Measurements from ENCODE around the gene EXOG. TPM values are rescaled to one million over a fixed set of nuclear protein-coding genes. Genes with fewer than 3 reads are reported as not detected.

EXOG gene
- total RNA-seq, 1 donor from 2014 or later: 11.2 TPM

- Histone ChIP-seq H3K4me3 (no peak overlapping the region), H3K27me3 (no peaks in the 10 kb centered on the region), H3K9me3 (no peaks in the 10 kb centered on the region), H3K36me3 (no peaks in the 10 kb centered on the region), H3K27ac (no peak overlapping the region), H3K4me1 (no peaks in the 10 kb centered on the region)
- intact Hi-C loops (cut with DNase I): no loop called here
- no peak for TF ChIP-seq CTCF (IDR thresholded peaks at IDR 0.05)
- DNase-seq (ENCODE audit: low spot score in 2 of 2): no peak
Observed at GRCh38 chr3:38545550-38545949, 49.4 kb downstream of the EXOG start.

DNA sequence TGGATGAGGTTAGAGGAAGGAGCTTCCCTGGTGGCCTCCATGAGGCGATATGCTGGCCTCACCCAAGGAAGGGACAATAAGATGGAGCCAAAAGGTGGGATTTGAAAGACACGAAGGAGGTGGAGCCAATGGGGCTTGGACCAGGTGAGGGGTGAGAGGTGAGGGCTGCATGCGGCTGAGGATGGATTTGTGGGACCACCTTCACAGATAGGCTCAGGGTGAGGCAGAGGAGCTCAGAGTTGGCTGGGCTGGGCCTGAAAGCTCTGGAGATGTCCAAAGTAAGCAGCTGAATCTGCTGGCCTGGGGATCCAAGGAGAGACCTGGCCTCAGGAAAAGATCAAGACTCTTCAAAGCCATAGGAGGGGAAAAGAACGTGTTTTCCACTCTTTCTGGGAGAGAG is 49.8 kb downstream of the EXOG start:
- no peaks in the 10 kb centered on the region for H3K27me3 ChIP-seq
- no peak for TF ChIP-seq CTCF (IDR thresholded peaks at IDR 0.05)
- intact Hi-C loops (cut with DNase I): no loop called here
- H3K4me3 ChIP-seq: no peak overlapping the region
- H3K4me1 ChIP-seq: no peaks in the 10 kb centered on the region
- DNase-seq (ENCODE audit: low spot score in 2 of 2): peak in 1 of 2 donors; percentile 41
- H3K36me3 ChIP-seq: no peaks in the 10 kb centered on the region
- H3K9me3 ChIP-seq: no peaks in the 10 kb centered on the region
- no peak overlapping the region for H3K27ac ChIP-seq

DNA sequence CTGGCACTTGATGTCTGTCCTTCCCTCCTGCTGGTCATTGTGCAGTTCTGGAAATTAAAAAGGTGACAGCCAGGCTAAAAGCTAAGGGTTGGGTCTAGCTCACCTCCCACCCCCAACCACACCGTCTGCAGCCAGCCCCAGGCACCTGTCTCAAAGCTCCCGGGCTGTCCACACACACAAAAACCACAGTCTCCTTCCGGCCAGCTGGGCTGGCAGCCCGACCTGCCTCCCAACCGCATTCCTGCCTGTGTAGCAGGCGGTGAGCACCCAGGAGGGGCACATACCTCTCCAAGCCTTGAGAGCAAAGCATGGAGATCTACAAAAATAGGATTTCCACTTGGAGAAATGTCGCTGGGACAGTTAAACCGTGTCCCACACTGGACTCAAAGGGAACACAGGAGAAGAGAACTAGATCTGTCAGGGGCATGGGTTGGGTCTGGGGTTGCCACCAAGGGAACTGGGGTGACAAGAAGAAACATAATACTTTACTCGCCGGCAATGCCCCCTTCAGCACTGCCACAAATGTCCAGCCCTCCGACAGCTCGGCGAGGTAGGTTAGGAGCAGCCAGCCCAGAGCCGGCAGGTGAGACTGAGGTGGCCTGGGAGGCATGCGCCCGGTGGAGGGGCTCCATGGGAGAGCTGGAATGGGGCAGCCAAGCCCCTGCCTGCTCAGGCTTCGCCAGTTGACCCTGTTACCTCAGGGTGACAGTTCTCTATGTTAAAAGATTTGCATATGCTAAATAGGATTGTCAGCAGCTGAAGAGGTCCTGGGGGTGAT is 52.2 kb downstream of the EXOG start:
- Histone ChIP-seq H3K27ac (no peak overlapping the region), H3K4me1 (no peaks in the 10 kb centered on the region), H3K4me3 (no peak overlapping the region), H3K27me3 (no peaks in the 10 kb centered on the region), H3K9me3 (no peaks in the 10 kb centered on the region), H3K36me3 (no peaks in the 10 kb centered on the region)
- DNase-seq (ENCODE audit: low spot score in 2 of 2): no peak
- intact Hi-C loops (cut with DNase I): no loop called here
- no peak for TF ChIP-seq CTCF (IDR thresholded peaks at IDR 0.05)

DNA sequence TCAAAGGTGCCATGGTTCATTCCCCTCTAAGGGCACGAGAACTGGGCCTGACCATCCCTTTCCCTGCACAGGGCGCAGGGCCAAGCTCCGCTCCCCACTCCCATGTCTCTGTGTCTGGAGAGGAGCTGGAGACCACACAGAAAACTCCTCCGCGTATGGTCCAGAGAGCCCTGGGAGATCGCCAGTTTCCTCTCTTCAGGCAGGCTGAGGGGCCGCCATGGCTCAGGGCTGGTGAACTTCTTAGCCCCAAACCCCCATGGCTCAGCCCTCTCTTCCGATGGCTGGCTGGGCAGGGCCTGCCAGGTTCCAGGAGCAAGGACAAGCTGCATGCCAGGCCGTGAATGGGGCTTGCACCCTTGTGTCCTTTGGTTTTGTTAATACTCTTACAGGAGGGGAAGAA is 52.9 kb downstream of the EXOG start:
- intact Hi-C loops (cut with DNase I): no loop called here
- Histone ChIP-seq H3K27me3 (no peaks in the 10 kb centered on the region), H3K4me3 (no peak overlapping the region), H3K9me3 (no peaks in the 10 kb centered on the region), H3K36me3 (no peaks in the 10 kb centered on the region), H3K4me1 (no peaks in the 10 kb centered on the region), H3K27ac (no peak overlapping the region)
- no peak for DNase-seq (ENCODE audit: low spot score in 2 of 2)
- no peak for TF ChIP-seq CTCF (IDR thresholded peaks at IDR 0.05)

DNA sequence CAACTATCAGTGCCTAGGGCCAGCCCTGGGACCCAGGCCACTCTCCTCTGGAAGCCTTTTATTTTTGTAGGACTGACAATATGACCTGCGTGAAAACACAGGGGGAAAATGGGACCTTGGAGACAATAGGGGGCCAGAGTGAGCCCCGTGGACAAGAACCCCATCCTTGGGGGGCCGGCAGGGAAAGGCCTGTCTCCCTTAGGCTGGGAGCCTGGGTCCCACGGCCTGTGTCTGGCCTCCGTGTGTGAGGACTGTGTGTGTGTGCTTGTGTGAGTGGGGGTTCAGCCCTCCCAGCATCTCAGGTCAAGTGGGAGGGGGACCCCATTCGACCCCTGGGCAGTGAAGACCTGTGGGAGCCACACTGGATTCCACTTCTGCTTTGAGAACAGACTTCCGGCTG is 53.3 kb downstream of the EXOG start:
- H3K27ac ChIP-seq: no peak overlapping the region
- no peaks in the 10 kb centered on the region for H3K9me3 ChIP-seq
- no peak for TF ChIP-seq CTCF (IDR thresholded peaks at IDR 0.05)
- DNase-seq (ENCODE audit: low spot score in 2 of 2): no peak
- no peaks in the 10 kb centered on the region for H3K4me1 ChIP-seq
- intact Hi-C loops (cut with DNase I): no loop called here
- H3K27me3 ChIP-seq: no peaks in the 10 kb centered on the region
- no peak overlapping the region for H3K4me3 ChIP-seq
- no peaks in the 10 kb centered on the region for H3K36me3 ChIP-seq

Measured in ascending aorta (tissue), 2 donors.